Spleen (tissue), 7 donors: ENCODE data around the gene PGF.

Experiments
- POLR2A ChIP-seq, 3 donors: fragments of 450-650 bp; IDR thresholded peaks; one replicate each; pipeline ENCODE4 v1.5.1; 2017; ENCODE audit warnings: antibody characterized with exemption in 3 of 3, mild to moderate bottlenecking in 1 of 3
- POLR2AphosphoS5 ChIP-seq, 3 donors: sonication (generic); formaldehyde crosslinking; IDR thresholded peaks; one replicate each; pipeline ENCODE4 v1.5.1; 2017; ENCODE audit warnings: antibody characterized with exemption in 3 of 3
- TF ChIP-seq, protein P1 (sequence below), 11 experiments: fragments of 200-600 bp in 7 of 11; fragments of 450-650 bp in 4 of 11; sonication (generic) in 4 of 11; IDR thresholded peaks in 8 of 11; conservative IDR thresholded peaks in 3 of 11; 1 replicate in 7 of 11; 2 replicates in 4 of 11; pipeline versions ENCODE4 v1.4.0 to v1.8.0; 2016 to 2021; ENCODE audit warnings: antibody characterized with exemption in 11 of 11, inconsistent platforms in 4 of 11, mild to moderate bottlenecking in 1 of 11
- donor health status: DM: no; HTN: no; CAD: no; lungs with moderate emphysema.
- donor health status: DM: no; HTN: no; CAD: no.
- donor health status: DM: no; HTN: no; CAD: no.

DNA sequence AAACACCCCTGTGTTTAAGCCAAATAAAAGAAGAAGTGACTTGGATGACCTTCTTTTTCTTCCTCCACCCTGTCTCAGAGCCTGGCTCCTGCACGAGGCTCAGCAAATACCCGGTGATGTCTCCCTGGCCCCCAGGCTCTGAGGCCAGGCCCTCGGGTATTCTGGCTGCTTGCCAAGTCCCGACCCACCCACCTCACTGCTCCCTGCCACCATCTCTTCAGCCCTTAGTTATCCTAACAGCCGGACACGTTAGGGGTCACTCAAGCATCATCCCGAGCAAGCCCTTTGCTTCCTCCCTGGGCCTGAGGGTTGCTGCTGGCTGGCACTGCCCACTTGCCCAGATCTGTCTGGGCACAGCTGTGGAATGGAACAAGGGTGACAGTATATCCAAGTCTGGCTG lies 39.6 kb downstream of the PGF start:
- TF ChIP-seq, protein P1, sequence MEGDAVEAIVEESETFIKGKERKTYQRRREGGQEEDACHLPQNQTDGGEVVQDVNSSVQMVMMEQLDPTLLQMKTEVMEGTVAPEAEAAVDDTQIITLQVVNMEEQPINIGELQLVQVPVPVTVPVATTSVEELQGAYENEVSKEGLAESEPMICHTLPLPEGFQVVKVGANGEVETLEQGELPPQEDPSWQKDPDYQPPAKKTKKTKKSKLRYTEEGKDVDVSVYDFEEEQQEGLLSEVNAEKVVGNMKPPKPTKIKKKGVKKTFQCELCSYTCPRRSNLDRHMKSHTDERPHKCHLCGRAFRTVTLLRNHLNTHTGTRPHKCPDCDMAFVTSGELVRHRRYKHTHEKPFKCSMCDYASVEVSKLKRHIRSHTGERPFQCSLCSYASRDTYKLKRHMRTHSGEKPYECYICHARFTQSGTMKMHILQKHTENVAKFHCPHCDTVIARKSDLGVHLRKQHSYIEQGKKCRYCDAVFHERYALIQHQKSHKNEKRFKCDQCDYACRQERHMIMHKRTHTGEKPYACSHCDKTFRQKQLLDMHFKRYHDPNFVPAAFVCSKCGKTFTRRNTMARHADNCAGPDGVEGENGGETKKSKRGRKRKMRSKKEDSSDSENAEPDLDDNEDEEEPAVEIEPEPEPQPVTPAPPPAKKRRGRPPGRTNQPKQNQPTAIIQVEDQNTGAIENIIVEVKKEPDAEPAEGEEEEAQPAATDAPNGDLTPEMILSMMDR (IDR thresholded peaks at IDR 0.05 in 8 of 11, conservative IDR thresholded peaks at IDR 0.05 in 3 of 11): no peak
- TF ChIP-seq POLR2A (IDR thresholded peaks at IDR 0.05) (no peak), POLR2AphosphoS5 (IDR thresholded peaks at IDR 0.05) (no peak)
